ENCODE results near the gene LAMA4.

GRCh38 chr6:112210852-112211251, 43.5 kb downstream of the LAMA4 start:
- TF ChIP-seq, protein P1, sequence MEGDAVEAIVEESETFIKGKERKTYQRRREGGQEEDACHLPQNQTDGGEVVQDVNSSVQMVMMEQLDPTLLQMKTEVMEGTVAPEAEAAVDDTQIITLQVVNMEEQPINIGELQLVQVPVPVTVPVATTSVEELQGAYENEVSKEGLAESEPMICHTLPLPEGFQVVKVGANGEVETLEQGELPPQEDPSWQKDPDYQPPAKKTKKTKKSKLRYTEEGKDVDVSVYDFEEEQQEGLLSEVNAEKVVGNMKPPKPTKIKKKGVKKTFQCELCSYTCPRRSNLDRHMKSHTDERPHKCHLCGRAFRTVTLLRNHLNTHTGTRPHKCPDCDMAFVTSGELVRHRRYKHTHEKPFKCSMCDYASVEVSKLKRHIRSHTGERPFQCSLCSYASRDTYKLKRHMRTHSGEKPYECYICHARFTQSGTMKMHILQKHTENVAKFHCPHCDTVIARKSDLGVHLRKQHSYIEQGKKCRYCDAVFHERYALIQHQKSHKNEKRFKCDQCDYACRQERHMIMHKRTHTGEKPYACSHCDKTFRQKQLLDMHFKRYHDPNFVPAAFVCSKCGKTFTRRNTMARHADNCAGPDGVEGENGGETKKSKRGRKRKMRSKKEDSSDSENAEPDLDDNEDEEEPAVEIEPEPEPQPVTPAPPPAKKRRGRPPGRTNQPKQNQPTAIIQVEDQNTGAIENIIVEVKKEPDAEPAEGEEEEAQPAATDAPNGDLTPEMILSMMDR (IDR thresholded peaks at IDR 0.05) = no peak
- TF ChIP-seq POLR2A (IDR thresholded peaks at IDR 0.05) (no peak), POLR2AphosphoS5 (IDR thresholded peaks at IDR 0.05) (no peak), EP300 (IDR thresholded peaks at IDR 0.05) (no peak)
